ENCODE results near the gene MOV10.
A peak's percentile ranks its signal among the peaks of the same experiment; 100 is the strongest.

Gene MOV10

DNA sequence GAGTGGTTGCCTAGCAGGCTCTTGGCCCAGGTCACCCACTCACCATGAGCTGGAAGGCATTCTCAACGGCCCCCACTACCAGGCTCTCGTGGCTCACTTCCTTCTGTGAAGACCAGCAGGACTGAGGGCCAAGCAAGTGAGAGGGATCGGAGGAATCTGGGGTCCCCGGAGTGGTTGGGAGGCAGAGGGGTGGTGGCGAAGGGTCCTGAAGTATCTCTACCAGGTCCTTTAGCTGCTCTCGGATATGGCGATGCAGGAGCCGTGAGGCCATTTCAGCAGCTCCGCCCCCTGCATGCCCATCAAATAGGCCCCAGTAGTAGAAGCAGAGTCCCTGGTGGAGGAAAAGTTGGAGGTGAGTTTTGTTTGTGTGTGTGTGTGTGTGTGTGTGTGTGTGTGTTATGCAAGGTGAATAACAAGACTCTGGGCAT, 38.3 kb downstream of the MOV10 start:
- TF ChIP-seq, protein P1, sequence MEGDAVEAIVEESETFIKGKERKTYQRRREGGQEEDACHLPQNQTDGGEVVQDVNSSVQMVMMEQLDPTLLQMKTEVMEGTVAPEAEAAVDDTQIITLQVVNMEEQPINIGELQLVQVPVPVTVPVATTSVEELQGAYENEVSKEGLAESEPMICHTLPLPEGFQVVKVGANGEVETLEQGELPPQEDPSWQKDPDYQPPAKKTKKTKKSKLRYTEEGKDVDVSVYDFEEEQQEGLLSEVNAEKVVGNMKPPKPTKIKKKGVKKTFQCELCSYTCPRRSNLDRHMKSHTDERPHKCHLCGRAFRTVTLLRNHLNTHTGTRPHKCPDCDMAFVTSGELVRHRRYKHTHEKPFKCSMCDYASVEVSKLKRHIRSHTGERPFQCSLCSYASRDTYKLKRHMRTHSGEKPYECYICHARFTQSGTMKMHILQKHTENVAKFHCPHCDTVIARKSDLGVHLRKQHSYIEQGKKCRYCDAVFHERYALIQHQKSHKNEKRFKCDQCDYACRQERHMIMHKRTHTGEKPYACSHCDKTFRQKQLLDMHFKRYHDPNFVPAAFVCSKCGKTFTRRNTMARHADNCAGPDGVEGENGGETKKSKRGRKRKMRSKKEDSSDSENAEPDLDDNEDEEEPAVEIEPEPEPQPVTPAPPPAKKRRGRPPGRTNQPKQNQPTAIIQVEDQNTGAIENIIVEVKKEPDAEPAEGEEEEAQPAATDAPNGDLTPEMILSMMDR (conservative IDR thresholded peaks at IDR 0.05; ENCODE audit: low read depth, low read length), result no peak
- no peak for DNase-seq (ENCODE audit: low read depth)
- H3K4me3 ChIP-seq (ENCODE audit: low read depth, low read length), result no peak overlapping the region

DNA sequence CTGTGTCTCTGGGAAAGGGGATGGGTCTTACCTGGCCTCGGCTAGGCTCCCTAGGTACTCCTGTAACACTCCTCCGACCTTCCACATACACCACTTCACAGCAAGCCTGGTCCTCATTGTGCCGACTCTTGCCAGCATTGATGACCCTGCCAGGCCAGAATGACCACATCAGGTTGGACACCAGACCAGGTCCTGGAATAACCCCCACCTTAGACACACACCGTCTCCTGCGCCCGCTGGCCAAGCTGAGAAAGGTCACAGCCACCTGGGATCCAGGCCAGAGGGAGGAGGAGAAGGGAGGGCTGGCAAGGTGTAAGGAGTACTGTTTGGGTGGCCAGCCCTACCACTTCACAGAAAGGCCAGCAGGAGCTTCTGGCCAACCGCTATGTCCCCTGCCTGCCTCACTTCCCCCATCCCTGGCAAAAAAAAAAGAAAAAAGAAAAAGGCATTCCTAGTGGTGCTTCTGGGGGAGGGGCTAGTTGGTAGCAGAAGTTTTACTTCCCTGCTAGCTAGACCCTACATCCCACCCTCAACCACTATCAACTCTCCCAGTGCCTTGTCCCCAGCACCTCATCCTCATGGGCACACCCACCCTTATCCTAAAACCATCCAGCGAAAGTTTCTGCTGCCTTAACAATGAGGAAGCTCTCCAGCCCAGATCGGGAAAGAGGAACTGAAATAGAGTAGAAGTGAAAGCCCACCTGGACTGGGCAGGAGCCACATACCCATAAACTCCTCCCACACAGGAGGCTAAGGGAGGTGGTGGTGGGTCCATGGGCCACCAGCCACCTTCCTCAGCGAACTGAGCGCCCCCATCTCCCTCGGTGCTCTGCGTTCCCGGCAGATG, 39.2 kb downstream of the MOV10 start:
- TF ChIP-seq, protein P1 (conservative IDR thresholded peaks at IDR 0.05; ENCODE audit: low read depth, low read length), result no peak
- DNase-seq (ENCODE audit: low read depth), result no peak
- H3K4me3 ChIP-seq (ENCODE audit: low read depth, low read length), result peak overlapping the region; percentile 65

DNA sequence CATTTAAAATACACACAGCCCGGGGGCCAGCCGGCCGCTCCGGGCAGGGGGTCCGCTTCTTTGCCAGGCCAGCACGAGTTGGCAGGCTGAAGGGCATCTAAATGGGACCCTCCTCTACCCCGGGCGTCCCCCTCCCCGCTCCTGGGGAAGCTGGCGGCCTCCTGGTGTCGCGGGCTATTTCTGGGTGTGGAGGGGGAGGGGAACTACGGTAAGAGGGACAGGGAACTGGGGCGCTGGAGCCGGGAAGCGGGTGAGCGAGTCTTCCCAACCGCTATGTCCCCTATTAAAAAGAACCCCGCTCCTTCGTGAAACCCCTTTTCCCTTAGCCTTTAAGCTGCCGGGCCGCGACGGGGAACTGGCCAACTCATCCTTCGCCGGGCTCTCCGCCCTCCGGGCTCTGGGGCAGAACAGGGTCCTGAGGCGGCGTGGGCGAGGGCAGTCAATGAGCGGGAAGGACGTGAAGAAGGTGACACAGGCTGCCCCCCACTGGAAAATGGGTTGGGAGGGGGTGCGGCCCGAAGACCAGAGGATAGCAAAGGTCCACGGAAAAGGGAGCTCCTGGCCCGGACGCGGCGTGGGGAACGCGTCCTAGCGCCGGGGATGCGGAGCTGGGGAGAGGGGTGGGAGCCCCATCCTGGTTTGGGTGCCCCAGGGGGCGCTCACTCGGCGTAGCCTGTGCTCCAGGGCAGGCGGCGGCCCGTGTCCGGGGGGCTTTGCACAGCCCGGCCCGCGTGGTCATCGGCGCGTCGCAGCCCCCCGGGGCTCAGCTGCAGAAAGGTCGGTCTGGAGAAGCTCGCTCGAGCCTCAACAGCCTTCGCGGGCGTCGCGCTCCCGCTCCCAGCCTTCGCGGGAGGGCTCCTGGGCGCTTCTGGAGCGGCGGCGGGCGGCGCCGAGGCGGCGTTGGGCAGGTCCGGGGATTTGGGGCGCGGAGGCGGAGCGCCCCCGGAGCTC, 40.1 kb downstream of the MOV10 start:
- DNase-seq (ENCODE audit: low read depth), result no peak
- H3K4me3 ChIP-seq (ENCODE audit: low read depth, low read length), result peak overlapping the region; percentile 65
- TF ChIP-seq, protein P1 (conservative IDR thresholded peaks at IDR 0.05; ENCODE audit: low read depth, low read length), result no peak

DNA sequence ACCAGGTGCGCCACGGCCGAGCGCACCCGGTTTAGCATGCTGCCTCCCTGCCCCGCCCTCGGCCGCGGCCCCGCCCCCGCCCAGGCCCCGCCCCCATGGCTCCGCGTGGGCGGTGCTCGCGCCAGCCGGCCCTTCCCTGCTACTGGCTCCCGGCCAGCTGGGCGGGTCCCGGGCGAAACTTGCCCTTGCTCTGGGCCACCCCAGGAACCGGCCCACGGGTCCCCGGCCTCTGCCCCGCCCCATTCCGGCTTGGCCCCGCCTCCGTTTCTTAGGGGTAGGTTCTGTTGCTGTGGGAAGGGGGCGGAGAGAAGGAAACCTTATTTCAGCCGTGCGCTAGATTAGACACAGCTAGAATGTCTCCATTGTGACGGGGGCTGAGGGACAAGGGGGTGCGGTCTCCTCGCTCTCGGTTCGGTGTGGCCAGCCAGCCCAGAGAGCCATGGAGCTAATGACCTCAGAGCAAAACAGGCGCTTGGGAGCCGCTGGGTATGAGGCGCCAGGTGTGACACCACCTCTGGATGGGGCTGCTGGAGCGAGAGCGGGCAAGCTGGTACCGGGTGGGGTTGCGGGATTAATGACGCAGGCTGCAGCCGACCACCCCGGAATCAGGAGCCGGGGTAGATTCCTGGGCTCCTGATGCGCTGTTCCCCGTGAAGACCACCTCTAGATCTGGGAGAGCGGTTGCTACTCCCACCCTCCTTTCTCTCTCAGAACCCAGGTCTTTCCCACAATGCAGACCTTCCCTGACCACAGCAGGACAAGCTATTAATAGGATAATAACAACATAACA, 41.0 kb downstream of the MOV10 start, which contains the start of gene PPM1J:
PPM1J (minus strand) TSS at position 69 of the 790 bp plus-strand sequence; CDS start at position 38, 31 bp downstream.
- peak within 1 kb of the TSS; percentile 65 for H3K4me3 ChIP-seq (ENCODE audit: low read depth, low read length)
- TF ChIP-seq, protein P1 (conservative IDR thresholded peaks at IDR 0.05; ENCODE audit: low read depth, low read length), result no peak
- DNase-seq (ENCODE audit: low read depth), result peak; percentile 94

DNA sequence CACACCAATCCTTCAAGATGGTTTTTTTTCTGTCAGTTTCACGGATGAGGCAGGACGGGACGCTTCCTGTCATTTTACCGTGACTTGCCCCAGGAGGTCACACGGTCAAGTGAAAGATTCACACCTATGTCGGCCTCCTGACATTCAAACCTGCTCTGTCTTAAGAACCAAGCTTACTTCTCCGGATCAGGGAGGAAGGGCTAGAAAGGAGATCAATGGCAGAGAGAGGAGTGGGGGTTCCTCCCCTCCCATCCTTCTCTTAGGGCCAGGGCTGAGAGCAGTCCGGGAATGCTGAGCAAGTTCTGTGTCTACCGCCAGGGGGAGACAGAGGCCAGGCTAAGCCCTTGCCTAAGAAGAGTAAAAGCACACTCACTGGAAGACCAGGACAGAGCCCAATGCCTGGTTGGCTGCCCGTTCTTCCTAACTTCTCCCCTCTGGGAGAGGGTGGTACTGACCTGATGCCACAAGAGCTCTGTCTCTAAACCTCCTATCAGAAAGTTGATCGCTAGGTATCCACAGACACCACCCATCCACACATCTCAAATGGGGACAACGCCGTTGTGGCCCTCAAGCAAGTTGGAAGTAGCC, 41.8 kb downstream of the MOV10 start:
- peak overlapping the region; percentile 65 for H3K4me3 ChIP-seq (ENCODE audit: low read depth, low read length)
- peak; percentile 95 for DNase-seq (ENCODE audit: low read depth)
- TF ChIP-seq, protein P1 (conservative IDR thresholded peaks at IDR 0.05; ENCODE audit: low read depth, low read length), result peak; percentile 96

Data from choroid plexus epithelial cell (primary cell).